SK-N-SH treated with all-trans-retinoic acid at 6 μM for 48 hours (cell line): Measurements from ENCODE around the gene AKR1D1.

ENCODE experiments used
- ESRRG ChIP-seq: fragments of 250-450 bp; sonication (Bioruptor Pico); IDR thresholded peaks from 2 replicates; pipeline ENCODE4 v1.6.1; 2021; ENCODE audit warnings: mild to moderate bottlenecking
- ZNF8 ChIP-seq: fragments of 450-650 bp; formaldehyde crosslinking; IDR thresholded peaks from 2 replicates; pipeline ENCODE4 v1.5.0; 2020; ENCODE audit warnings: mild to moderate bottlenecking, moderate library complexity
- TF ChIP-seq, protein P1 (sequence below): fragments of 250-450 bp; sonication (Bioruptor Pico); IDR thresholded peaks from 2 replicates; pipeline ENCODE4 v1.5.1; 2020; ENCODE audit warnings: low read depth, mild to moderate bottlenecking, moderate library complexity

DNA sequence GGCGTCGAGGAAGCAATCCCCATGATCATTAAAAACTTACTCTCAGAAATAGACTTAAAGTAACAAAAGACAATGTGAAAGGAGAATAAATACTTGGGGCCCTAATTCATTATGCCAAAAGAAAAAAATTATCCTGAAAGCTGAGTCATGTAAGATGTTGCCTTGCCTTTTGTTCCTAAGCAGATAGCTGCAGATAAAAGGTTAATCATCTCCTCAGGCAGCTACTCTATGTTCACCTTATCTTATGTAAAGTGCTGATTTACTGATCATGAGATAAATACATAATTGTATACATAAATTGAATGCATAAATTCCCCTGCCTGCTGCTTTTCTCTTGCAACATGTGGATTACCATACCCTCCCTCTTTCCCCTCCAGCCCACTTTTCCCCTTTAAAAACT is 46.3 kb upstream of the AKR1D1 start:
- TF ChIP-seq ESRRG (no peak), ZNF8 (no peak)
- TF ChIP-seq, protein P1, sequence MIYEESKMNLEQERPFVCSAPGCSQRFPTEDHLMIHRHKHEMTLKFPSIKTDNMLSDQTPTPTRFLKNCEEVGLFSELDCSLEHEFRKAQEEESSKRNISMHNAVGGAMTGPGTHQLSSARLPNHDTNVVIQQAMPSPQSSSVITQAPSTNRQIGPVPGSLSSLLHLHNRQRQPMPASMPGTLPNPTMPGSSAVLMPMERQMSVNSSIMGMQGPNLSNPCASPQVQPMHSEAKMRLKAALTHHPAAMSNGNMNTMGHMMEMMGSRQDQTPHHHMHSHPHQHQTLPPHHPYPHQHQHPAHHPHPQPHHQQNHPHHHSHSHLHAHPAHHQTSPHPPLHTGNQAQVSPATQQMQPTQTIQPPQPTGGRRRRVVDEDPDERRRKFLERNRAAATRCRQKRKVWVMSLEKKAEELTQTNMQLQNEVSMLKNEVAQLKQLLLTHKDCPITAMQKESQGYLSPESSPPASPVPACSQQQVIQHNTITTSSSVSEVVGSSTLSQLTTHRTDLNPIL: 0 out of 2 replicates have a peak, but pooled peaks have one; percentile 17
